ENCODE results near the gene ARHGEF12.

- TF ChIP-seq SUZ12 (IDR thresholded peaks at IDR 0.05; ENCODE audit: extremely low read depth, insufficient read depth, insufficient read length) (no peak), YY1 (IDR thresholded peaks at IDR 0.05; ENCODE audit: insufficient read depth, insufficient read length) (no peak)
Measured at GRCh38 chr11:120519474-120519873, 183.3 kb downstream of the ARHGEF12 start.

All from NT2/D1 (cell line).